ENCODE results near the gene LAMTOR1. TPM values are rescaled to one million over a fixed set of nuclear protein-coding genes. Genes with fewer than 3 reads are reported as not detected.

The LAMTOR1 gene
- total and polyA plus RNA-seq, 2 of the 8 experiments (the other 6 are each of a cell fraction or from before 2014, with no cell fraction given), result 82.1 to 160 TPM

DNA sequence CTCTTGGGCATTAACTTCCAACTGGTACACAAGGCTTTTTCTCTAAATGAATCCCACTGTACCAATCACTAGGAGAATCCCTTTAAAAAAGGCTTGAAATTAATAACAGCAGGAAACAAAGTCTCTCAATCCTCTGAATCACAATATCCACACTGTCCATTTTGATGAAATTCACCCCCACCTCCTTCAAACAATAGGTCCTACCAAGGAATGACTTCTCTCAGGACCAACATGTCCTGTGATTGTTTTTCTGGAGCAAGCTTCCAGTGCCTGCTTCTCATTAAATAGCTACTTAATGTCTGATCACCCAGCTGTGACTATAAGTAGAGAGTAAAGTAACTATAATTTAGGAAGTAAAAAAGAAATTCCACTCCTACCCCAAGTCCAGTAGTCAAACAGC, 35.8 kb downstream of the LAMTOR1 start:
- POLR2A ChIA-PET (ENCODE audit: partially characterized antibody), result interaction anchor here (0.8 to 1.3 kb wide), 3 partner anchors 9 to 28 kb away, joined by 3 to 4 read pairs (median 4); no protein-coding TSS in a partner anchor

More for the DNA sequence above, 35.8 kb downstream of the LAMTOR1 start:
- Histone ChIP-seq H2BK15ac (ENCODE audit: low read length) (no peak overlapping the region), H3K23ac (ENCODE audit: insufficient read length) (no peak overlapping the region), H3K4me2 (ENCODE audit: insufficient read depth in 1 of 2, low read depth in 2 of 2, low read length in 2 of 2) (no peak overlapping the region), H2AFZ (ENCODE audit: low read length) (no peak overlapping the region), H3K36me3 (ENCODE audit: control insufficient read depth in 2 of 4, insufficient read depth in 4 of 4, low read length in 3 of 4) (peaks cover 0 to 21% (median 6%) of the 10 kb centered on the region in 4 experiments; a peak in 4 of 8 replicates), H3K9me3 (ENCODE audit: insufficient read depth in 2 of 2, low read depth in 1 of 2, low read length in 1 of 2) (no peaks in the 10 kb centered on the region), H4K5ac (ENCODE audit: insufficient read length, low read depth, low read length) (no peak overlapping the region), H2BK12ac (ENCODE audit: low read depth, low read length) (no peak overlapping the region), H4K8ac (ENCODE audit: extremely low read depth, insufficient read depth, low read length) (no peak overlapping the region), H3K27me3 (replicated peaks in 1 of 4; ENCODE audit: control insufficient read depth in 3 of 4, extremely low read depth in 1 of 4, insufficient read depth in 3 of 4, low read length in 3 of 4) (no peaks in the 10 kb centered on the region), H2AK5ac (ENCODE audit: low read depth, low read length) (no peak overlapping the region), H4K20me1 (replicated peaks in 1 of 2; ENCODE audit: control insufficient read depth in 1 of 2, insufficient read depth in 2 of 2, low read length in 2 of 2) (peaks cover 3 to 7% of the 10 kb centered on the region in 2 experiments), H3K56ac (replicated peaks; ENCODE audit: insufficient read length, low read depth, low read length) (no peak overlapping the region), H2BK120ac (replicated peaks; ENCODE audit: low read depth, low read length) (no peak overlapping the region), H3K4ac (replicated peaks; ENCODE audit: insufficient read length, low read depth, low read length) (no peak overlapping the region), H3K79me2 (ENCODE audit: control insufficient read depth in 1 of 2, insufficient read depth in 2 of 2, low read length in 2 of 2) (peaks cover 4 to 65% of the 10 kb centered on the region in 2 experiments), H2BK20ac (ENCODE audit: low read length) (no peak overlapping the region), H2BK5ac (ENCODE audit: low read depth, low read length) (no peak overlapping the region), H3K4me3 (ENCODE audit: extremely low read depth in 1 of 4, insufficient read depth in 2 of 4, low read depth in 3 of 4, low read length in 4 of 4) (no peak overlapping the region), H3K79me1 (ENCODE audit: low read depth, low read length) (peaks cover 6% of the 10 kb centered on the region; the same call in 1 of the 2 replicates), H3K9ac (replicated peaks in 1 of 4; ENCODE audit: extremely low read depth in 1 of 4, low read depth in 3 of 4, low read length in 3 of 4) (no peak overlapping the region), H4K91ac (replicated peaks; ENCODE audit: insufficient read length, low read length) (no peak overlapping the region), H3K27ac (ENCODE audit: low read depth, low read length) (no peak overlapping the region), H3K14ac (ENCODE audit: insufficient read length) (no peak overlapping the region), H3K4me1 (replicated peaks in 1 of 4; ENCODE audit: control insufficient read depth in 3 of 4, insufficient read depth in 4 of 4, low read length in 3 of 4) (peaks cover 0 to 4% (median 2%) of the 10 kb centered on the region in 4 experiments; a peak in 3 of 7 replicates), H3K23me2 (ENCODE audit: low read depth, low read length) (no peaks in the 10 kb centered on the region), H3K18ac (ENCODE audit: extremely low read depth, low read length) (no peak overlapping the region)
- TF ChIP-seq FOSL1 (IDR thresholded peaks at IDR 0.05; ENCODE audit: insufficient read depth, low read depth, low read length), result no peak
- no peak for TF ChIP-seq SIRT6 (IDR thresholded peaks at IDR 0.05; ENCODE audit: low read length)
- DNase-seq (ENCODE audit: low read depth in 1 of 2, low spot score in 2 of 2) (no peak), FAIRE-seq (no peak)
- CTCF ChIA-PET (ENCODE audit: partially characterized antibody), result interaction anchor here (0.6 to 2.7 kb wide), 8 partner anchors 8 to 202 kb away, joined by 3 to 18 read pairs (median 6); no protein-coding TSS in a partner anchor
